ENCODE data around the gene HDAC10. TPM values are rescaled to one million over a fixed set of nuclear protein-coding genes. Genes with fewer than 3 reads are reported as not detected.

Gene HDAC10
- total RNA-seq, 2 donors from 2014 or later = 40.5 to 59.1 TPM

- no peak overlapping the region for H3K9ac ChIP-seq (ENCODE audit: low read depth in 2 of 2, low read length in 2 of 2)
- no peaks in the 10 kb centered on the region for H3K36me3 ChIP-seq
- no peak overlapping the region for H3K4me3 ChIP-seq
- no peak for DNase-seq
- no peak overlapping the region for H3K27ac ChIP-seq
- intact Hi-C loops (cut with DNase I) = no loop called here
- no peaks in the 10 kb centered on the region for H3K27me3 ChIP-seq
- TF ChIP-seq CTCF (IDR thresholded peaks at IDR 0.05) = no peak
- H3K9me3 ChIP-seq = no peaks in the 10 kb centered on the region
- H3K4me1 ChIP-seq = no peaks in the 10 kb centered on the region
Observed at GRCh38 chr22:50229370-50229769, 21.7 kb downstream of the HDAC10 start.

- intact Hi-C loops (cut with DNase I) = no loop called here
- Histone ChIP-seq H3K9me3 (no peaks in the 10 kb centered on the region), H3K9ac (ENCODE audit: low read depth in 2 of 2, low read length in 2 of 2) (no peak overlapping the region), H3K4me1 (no peaks in the 10 kb centered on the region), H3K36me3 (no peaks in the 10 kb centered on the region), H3K27me3 (no peaks in the 10 kb centered on the region), H3K27ac (no peak overlapping the region), H3K4me3 (no peak overlapping the region)
- TF ChIP-seq CTCF (IDR thresholded peaks at IDR 0.05) = no peak
- no peak for DNase-seq
Observed at GRCh38 chr22:50228366-50228765, 22.7 kb downstream of the HDAC10 start.

GRCh38 chr22:50227579-50228215 is 23.4 kb downstream of the HDAC10 start:
- H3K9ac ChIP-seq (ENCODE audit: low read depth in 2 of 2, low read length in 2 of 2) = no peak overlapping the region
- H3K36me3 ChIP-seq = no peaks in the 10 kb centered on the region
- no peaks in the 10 kb centered on the region for H3K4me1 ChIP-seq
- no peaks in the 10 kb centered on the region for H3K9me3 ChIP-seq
- no peaks in the 10 kb centered on the region for H3K27me3 ChIP-seq
- intact Hi-C loops (cut with DNase I) = no loop called here
- H3K27ac ChIP-seq = no peak overlapping the region
- no peak for DNase-seq
- H3K4me3 ChIP-seq = no peak overlapping the region
- no peak for TF ChIP-seq CTCF (IDR thresholded peaks at IDR 0.05)

- Histone ChIP-seq H3K27me3 (no peaks in the 10 kb centered on the region), H3K4me3 (no peak overlapping the region), H3K36me3 (peaks cover 6% of the 10 kb centered on the region), H3K9me3 (no peaks in the 10 kb centered on the region), H3K4me1 (no peaks in the 10 kb centered on the region), H3K9ac (ENCODE audit: low read depth in 2 of 2, low read length in 2 of 2) (no peak overlapping the region), H3K27ac (no peak overlapping the region)
- intact Hi-C loops (cut with DNase I) = no loop called here
- no peak for DNase-seq
- no peak for TF ChIP-seq CTCF (IDR thresholded peaks at IDR 0.05)
Observed at GRCh38 chr22:50226875-50227165, 24.2 kb downstream of the HDAC10 start.

GRCh38 chr22:50226063-50226874 is 24.8 kb downstream of the HDAC10 start:
- H3K4me3 ChIP-seq = no peak overlapping the region
- no peaks in the 10 kb centered on the region for H3K9me3 ChIP-seq
- no peak for TF ChIP-seq CTCF (IDR thresholded peaks at IDR 0.05)
- no peaks in the 10 kb centered on the region for H3K27me3 ChIP-seq
- no peaks in the 10 kb centered on the region for H3K4me1 ChIP-seq
- H3K36me3 ChIP-seq = peaks cover 6% of the 10 kb centered on the region
- H3K27ac ChIP-seq = no peak overlapping the region
- intact Hi-C loops (cut with DNase I) = no loop called here
- no peak for DNase-seq
- H3K9ac ChIP-seq (ENCODE audit: low read depth in 2 of 2, low read length in 2 of 2) = no peak overlapping the region
